Measurements from ENCODE around the gene PTPRF. TPM values are rescaled to one million over a fixed set of nuclear protein-coding genes. Genes with fewer than 3 reads are reported as not detected.

PTPRF gene
- total RNA-seq, 4 donors from 2014 or later: 104 to 243 (median 112) TPM

DNA sequence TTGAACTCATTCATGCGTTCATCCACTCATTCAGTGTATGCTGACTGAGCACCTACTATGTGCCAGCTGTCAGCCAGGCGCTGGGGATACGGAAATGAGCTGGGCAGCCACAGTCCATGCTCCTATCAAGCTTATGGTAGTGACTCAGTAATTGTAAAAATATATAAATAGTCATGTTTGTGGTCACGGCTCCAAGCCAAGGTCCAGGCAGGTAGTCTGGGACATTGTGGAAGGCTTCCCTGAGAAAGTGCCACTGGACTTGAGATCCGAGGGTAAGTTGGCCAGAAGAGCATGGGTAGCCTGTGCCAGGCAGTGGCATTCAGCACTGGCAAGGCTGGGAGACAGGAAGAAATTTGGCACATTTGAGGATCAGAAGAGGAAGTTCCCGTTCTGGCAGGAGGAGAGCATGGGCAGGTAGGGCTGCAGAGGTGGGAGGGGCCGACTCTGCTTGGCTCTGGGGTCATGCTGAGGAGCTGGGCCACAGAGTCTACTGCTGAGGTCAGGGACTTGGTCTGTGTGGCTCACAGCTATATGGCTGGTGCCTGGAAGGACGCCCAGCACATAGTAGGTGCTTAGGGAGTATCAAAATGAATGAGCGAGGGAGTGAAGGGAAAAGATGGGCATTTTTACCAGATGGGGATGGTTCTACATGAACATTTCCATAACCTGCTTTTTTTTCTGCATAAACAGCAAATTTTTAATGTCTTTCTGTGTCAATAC lies 6.9 kb downstream of the PTPRF start:
- TF ChIP-seq POLR2A (IDR thresholded peaks at IDR 0.05): no peak
- TF ChIP-seq, protein P1, sequence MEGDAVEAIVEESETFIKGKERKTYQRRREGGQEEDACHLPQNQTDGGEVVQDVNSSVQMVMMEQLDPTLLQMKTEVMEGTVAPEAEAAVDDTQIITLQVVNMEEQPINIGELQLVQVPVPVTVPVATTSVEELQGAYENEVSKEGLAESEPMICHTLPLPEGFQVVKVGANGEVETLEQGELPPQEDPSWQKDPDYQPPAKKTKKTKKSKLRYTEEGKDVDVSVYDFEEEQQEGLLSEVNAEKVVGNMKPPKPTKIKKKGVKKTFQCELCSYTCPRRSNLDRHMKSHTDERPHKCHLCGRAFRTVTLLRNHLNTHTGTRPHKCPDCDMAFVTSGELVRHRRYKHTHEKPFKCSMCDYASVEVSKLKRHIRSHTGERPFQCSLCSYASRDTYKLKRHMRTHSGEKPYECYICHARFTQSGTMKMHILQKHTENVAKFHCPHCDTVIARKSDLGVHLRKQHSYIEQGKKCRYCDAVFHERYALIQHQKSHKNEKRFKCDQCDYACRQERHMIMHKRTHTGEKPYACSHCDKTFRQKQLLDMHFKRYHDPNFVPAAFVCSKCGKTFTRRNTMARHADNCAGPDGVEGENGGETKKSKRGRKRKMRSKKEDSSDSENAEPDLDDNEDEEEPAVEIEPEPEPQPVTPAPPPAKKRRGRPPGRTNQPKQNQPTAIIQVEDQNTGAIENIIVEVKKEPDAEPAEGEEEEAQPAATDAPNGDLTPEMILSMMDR (IDR thresholded peaks at IDR 0.05): no peak
- H3K27ac ChIP-seq: peak overlapping the region; percentile 66 to 96 (median 84)
- H3K4me3 ChIP-seq: no peak overlapping the region
- DNase-seq: no peak
- 42 to 44% methylated on average over 6 to 9 of the region's 9 CpGs for WGBS, 2 donors
- intact Hi-C loops (cut with DNase I): no loop called here
- H3K4me1 ChIP-seq: peaks cover 43 to 100% (median 71%) of the 10 kb centered on the region in 3 donors
- no peaks in the 10 kb centered on the region for H3K27me3 ChIP-seq
- H3K36me3 ChIP-seq: peaks cover 0 to 31% (median 0%) of the 10 kb centered on the region in 3 donors
- no peaks in the 10 kb centered on the region for H3K9me3 ChIP-seq

DNA sequence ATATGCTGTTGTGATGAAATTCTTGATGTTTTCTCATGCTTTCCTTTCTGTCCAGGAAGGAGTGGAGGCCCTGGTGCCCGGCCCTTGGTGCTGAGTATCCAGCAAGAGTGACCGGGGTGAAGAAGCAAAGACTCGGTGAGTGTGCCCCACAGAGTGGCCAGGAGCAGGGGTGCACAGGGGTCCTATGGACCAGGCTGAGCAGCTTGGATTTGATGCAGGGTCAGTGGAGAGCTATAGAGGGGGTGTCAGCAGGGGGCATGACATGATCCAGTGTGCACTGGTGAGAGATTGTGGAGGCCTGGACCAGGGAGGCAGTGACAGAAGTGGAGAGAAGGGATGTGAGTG lies 7.4 kb downstream of the PTPRF start:
- Histone ChIP-seq H3K27me3 (no peaks in the 10 kb centered on the region), H3K9me3 (no peaks in the 10 kb centered on the region), H3K4me3 (no peak overlapping the region), H3K27ac (peak overlapping the region; percentile 66 to 96 (median 84)), H3K4me1 (peaks cover 49 to 100% (median 71%) of the 10 kb centered on the region in 3 donors), H3K36me3 (peaks cover 0 to 32% (median 0%) of the 10 kb centered on the region in 3 donors)
- intact Hi-C loops (cut with DNase I): no loop called here
- no peak for DNase-seq
- TF ChIP-seq, protein P1 (IDR thresholded peaks at IDR 0.05): no peak
- TF ChIP-seq POLR2A (IDR thresholded peaks at IDR 0.05): no peak
- 92 to 93% methylated on average over 2 to 3 of the region's 3 CpGs for WGBS, 2 donors

DNA sequence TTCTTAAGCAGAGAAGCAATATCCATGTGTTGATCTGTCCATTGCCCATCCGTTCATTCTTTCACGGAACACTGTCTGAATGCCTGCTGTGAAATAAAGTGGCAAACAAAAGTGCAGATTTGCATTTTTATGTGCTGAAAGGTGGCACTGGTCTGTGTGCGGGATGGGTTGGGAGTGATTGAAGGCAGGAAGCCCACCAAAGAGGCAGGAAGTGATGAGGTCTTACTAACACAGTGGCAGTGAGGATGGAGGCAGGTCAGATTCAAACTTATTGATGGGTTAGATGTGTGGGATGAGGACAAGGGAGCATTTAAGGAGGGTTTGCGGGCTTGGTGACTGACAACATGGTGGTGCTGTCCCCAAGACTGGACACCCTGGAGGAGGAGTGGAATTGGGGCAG lies 8.3 kb downstream of the PTPRF start:
- Histone ChIP-seq H3K4me3 (no peak overlapping the region), H3K27me3 (no peaks in the 10 kb centered on the region), H3K27ac (peak overlapping the region in 3 of 4 donors; percentile 89 to 93 (median 90)), H3K36me3 (peaks cover 0 to 39% (median 0%) of the 10 kb centered on the region in 3 donors), H3K4me1 (peaks cover 51 to 100% (median 68%) of the 10 kb centered on the region in 3 donors), H3K9me3 (no peaks in the 10 kb centered on the region)
- TF ChIP-seq POLR2A (IDR thresholded peaks at IDR 0.05): no peak
- TF ChIP-seq, protein P1 (IDR thresholded peaks at IDR 0.05): no peak
- DNase-seq: no peak
- intact Hi-C loops (cut with DNase I): no loop called here
- 92 to 93% methylated on average over 4 of the region's 4 CpGs for WGBS, 2 donors

DNA sequence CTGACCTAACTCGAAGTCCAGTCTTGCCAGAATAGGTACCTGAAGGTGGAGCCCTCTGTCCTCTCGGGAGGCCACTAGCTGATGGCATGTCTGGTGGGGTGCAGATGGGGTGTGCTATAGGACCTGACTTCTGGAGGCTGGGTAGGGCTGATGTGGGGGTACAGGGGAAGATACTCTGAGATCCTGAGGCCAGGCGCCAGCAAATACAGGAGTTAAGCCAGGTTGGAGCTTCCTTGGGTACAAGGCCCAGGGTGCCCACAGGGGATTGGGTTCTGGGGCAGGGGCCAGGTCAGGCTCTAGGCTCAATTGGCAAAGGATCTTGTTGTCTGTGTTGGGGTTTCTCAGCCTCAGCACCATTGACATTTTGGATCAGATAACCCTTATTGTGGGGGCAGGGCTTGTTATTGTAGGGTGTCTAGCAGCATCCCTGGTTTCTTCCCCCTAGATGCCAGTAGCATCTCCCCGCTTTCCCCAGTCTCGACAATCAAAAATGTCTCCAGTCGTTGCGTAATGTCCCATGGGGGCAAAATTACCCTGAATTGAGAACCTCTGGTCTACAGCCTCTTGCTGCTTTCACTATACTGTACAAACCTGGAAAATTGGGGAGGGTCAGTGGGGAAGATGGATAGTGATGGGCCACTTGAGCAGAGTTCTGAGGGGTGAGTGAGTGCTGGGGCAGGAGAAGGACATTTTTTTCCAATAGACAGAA lies 9.2 kb downstream of the PTPRF start:
- TF ChIP-seq, protein P1 (IDR thresholded peaks at IDR 0.05): no peak
- TF ChIP-seq POLR2A (IDR thresholded peaks at IDR 0.05): no peak
- no peak for DNase-seq
- Histone ChIP-seq H3K4me3 (no peak overlapping the region), H3K9me3 (no peaks in the 10 kb centered on the region), H3K4me1 (peaks cover 58 to 100% (median 73%) of the 10 kb centered on the region in 3 donors), H3K27me3 (no peaks in the 10 kb centered on the region), H3K36me3 (peaks cover 0 to 43% (median 0%) of the 10 kb centered on the region in 3 donors), H3K27ac (peak overlapping the region; percentile 74 to 93 (median 90))
- WGBS, 2 donors: 65 to 87% methylated on average over 4 to 6 of the region's 7 CpGs
- intact Hi-C loops (cut with DNase I): no loop called here

DNA sequence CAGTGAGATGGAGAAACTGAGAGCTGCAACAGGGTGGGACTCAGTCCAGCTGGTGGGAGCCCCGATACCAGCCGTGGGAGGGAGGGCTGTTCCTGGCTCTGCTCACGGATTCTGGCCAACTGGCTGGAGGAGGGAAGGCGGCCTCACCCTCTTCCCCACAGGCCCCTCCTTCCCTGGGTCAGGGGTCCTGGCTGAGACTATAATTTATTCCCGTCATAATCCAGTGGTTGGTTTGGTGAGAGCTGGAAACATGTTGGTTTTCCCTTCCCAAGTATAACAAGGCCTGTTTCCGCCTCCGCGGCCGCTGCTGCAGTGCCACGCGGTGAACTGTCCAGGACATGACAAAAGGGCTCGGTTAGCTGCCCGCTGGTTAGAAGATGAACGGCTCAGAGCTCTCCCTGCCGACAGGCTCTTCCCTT lies 10.0 kb downstream of the PTPRF start:
- DNase-seq: no peak
- 34 to 39% methylated on average over 11 to 13 of the region's 15 CpGs for WGBS, 2 donors

More for the DNA sequence above, 10.0 kb downstream of the PTPRF start:
- Histone ChIP-seq H3K4me3 (no peak overlapping the region), H3K27ac (peak overlapping the region; percentile 74 to 93 (median 90)), H3K4me1 (peaks cover 63 to 100% (median 73%) of the 10 kb centered on the region in 3 donors), H3K27me3 (no peaks in the 10 kb centered on the region), H3K36me3 (peaks cover 0 to 45% (median 0%) of the 10 kb centered on the region in 3 donors), H3K9me3 (no peaks in the 10 kb centered on the region)
- intact Hi-C loops (cut with DNase I): no loop called here
- TF ChIP-seq, protein P1 (IDR thresholded peaks at IDR 0.05): no peak
- TF ChIP-seq POLR2A (IDR thresholded peaks at IDR 0.05): no peak

All from esophagus squamous epithelium (tissue), 5 donors.